ENCODE results near the gene SLC29A3.
A peak's percentile ranks its signal among the peaks of the same experiment; 100 is the strongest.
"Not testable (repeated sequence)": the region's sequence is repeated elsewhere in the genome, so short reads cannot be mapped to it uniquely, and the experiment has no call there.

SLC29A3 gene

GRCh38 chr10:71348850-71349249, 29.8 kb downstream of the SLC29A3 start:
- DNase-seq: no peak

GRCh38 chr10:71349406-71349805, 30.3 kb downstream of the SLC29A3 start:
- DNase-seq: no peak

DNA sequence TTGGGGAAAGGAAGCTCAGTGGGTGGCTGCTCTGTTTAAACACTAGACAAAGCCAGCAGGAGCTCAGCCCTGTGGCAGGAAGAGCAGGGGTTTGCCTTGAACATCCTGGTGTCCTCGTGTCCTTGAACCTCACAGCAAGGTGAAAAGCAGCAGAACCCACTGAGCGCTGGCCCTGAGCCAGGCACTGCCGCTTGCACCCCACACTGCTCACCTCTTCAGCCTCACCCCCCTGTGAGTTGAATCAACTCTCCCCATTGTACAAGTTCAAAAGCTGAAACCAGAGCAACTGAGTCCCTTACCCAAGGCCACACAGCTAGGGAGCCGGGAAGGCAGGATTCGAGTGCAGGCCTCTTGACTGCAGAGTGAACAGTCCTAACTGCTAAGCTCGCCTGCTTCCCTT, 32.0 kb downstream of the SLC29A3 start:
- no peak for DNase-seq

DNA sequence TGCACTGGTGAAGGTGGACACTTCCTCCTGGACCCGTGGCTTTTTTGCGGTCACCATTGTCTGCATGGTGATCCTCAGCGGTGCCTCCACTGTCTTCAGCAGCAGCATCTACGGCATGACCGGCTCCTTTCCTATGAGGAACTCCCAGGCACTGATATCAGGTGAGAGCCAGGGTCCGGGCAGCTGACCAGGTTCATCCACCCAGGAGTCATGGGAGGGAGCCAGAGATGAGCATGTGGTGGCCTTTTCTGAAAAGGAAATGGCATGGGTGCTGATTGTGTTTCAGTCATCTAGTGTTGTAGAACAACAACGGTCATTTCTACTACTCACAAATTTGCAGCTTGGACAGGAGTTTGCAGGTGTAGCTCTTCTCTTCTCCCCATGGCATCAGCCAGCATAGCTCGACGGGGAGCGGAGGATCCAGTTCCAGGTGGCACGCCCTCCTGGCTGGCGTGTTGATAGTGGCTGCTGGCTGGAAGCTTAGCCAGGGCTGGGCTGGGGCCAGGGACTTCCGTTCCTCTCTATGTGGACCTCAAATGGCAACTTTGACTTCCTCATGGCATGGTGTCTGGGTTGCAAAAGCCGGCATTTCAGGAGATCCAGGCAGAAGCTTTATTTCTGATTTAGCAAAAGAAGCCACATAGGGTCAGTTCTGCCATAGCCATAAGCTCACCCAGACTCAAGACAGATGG, 32.7 kb downstream of the SLC29A3 start:
- no peak for DNase-seq

GRCh38 chr10:71353639-71354038, 34.6 kb downstream of the SLC29A3 start:
- DNase-seq: no peak

GRCh38 chr10:71354776-71355175, 35.7 kb downstream of the SLC29A3 start:
- DNase-seq: no peak

DNA sequence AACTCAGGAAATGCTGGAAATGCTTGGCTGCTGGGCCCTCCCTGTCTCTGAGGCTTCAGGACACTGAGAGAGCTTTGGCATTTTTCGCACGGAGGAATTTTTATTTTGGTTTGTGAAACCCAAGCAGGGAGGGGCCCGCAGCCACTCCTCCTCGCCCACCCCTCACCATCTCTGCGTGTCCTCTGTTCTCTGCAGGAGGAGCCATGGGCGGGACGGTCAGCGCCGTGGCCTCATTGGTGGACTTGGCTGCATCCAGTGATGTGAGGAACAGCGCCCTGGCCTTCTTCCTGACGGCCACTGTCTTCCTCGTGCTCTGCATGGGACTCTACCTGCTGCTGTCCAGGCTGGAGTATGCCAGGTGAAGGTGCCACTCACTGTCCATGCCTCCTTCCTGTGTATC, 36.8 kb downstream of the SLC29A3 start:
- DNase-seq: no peak

GRCh38 chr10:71357792-71358265, 38.8 kb downstream of the SLC29A3 start:
- no peak for DNase-seq

DNA sequence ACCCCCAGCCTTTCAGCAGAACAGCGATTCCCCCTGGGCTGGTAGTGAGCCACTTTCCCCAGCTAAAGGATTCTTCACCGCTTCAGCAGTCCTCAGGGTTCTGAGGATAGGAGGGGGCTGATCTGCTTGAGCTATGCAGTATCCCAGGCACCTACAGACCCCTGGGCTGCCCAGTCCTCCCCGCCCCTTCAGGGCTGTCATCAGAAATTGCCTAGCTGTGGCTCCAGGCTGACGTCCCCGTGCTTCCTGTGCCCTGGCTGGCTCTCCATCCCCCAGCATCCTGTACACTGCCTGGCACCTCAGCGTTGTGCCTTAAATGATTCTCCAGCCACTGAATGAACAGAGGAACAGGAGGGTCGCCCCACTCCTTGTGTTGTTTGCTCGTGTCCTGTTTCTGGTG, 39.2 kb downstream of the SLC29A3 start:
- DNase-seq: no peak

- DNase-seq: not testable (repeated sequence)
Observed at GRCh38 chr10:71358906-71359305, 39.8 kb downstream of the SLC29A3 start.

DNA sequence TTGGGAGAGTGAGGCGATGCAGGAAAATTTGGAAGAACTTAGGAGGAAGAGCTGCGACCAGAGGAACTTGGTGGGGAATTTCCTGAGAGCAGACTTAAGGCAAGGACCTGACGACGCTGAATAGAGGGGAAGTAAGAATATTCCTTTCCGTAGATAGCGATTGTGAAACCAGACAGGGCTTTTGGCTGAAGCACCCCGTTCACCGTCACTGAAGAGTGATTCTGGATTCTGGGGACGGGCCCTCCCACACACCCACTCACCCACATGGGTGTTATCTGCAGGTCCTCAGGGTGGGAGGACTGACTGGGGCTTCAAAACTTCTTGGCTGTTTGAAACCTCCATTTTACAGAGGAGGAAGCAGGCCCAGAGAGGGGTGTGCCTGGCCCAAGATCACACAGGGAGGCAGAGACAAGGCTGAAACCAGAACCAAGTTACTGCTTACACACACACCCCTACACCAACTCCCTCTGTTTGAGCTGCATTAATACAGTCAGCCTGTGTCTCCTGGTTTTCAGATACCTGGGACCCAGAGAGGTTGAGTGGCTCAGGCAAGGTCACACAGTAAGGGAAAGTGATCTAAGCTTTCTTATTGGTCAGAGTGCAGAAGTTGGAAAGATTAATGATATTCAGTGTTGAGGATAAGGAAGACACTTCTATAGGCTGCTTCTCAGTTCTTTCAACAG, 40.4 kb downstream of the SLC29A3 start:
- peak; percentile 18 to 73 for DNase-seq

GRCh38 chr10:71360735-71361134, 41.7 kb downstream of the SLC29A3 start:
- DNase-seq: no peak

- DNase-seq: no peak
Observed at GRCh38 chr10:71361581-71361980, 42.5 kb downstream of the SLC29A3 start.

- DNase-seq: no peak
Observed at GRCh38 chr10:71362141-71362540, 43.1 kb downstream of the SLC29A3 start.

- no peak for DNase-seq
Observed at GRCh38 chr10:71363936-71364335, 44.9 kb downstream of the SLC29A3 start.

DNA sequence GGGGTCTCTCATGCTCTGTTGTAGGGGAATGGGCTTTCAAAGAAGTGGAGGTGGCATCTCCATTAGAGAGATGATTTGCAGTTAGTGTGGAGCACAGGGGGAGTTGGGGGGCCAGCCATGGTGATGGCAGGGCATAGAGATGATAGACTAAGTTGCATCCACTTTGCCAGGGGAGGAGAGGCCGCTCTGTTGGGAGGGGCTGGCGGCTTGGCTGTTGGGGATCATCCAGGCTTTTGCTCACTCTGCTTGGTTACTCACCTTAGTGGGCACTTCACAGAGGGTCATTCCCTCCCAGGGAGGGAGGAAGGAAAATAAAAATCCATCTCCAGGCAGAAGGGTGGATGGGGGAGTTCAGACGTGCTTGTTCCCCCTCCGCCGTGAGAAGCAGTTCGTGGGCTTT, 46.3 kb downstream of the SLC29A3 start:
- DNase-seq: no peak

DNA sequence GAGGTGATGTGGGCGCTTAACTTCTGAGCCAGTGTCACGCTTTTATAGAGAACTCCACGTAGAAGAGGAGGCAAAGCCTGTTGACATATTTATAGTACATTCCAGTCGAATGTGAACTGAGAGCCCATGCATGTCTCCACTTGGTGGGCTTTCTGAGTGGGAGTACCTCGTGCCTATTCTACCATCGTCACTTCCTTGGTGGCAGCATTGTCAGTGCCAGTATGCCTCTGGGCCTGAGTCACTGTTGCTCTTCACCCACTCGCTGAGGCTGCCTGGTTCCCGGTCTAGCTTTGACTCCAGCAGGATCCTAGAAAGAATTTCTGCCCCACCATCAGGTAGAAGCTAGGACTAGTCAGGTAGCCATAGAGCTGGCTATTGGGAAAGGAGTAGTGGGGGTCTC, 47.6 kb downstream of the SLC29A3 start:
- DNase-seq: no peak

DNA sequence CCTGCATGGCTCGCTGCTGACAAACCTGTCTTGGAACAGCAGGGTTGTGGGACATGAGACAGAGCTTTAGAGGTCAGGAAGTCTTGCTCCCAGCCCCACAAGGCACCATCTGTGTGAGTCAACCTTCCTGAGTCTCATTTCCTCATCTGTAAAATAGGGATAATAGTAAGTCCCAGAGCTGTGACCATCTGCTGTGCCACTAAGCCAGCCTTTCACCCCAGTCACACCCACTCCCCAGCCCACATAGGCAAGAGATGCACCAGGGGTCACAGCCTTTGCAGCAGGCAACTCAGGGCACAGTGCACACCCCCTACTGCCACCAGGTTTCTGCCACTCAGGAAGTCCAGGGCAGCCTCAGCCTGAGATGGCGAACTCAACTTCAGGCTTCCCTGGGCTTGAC, 48.2 kb downstream of the SLC29A3 start:
- DNase-seq: peak in 1 of 2 donors; percentile 20

DNA sequence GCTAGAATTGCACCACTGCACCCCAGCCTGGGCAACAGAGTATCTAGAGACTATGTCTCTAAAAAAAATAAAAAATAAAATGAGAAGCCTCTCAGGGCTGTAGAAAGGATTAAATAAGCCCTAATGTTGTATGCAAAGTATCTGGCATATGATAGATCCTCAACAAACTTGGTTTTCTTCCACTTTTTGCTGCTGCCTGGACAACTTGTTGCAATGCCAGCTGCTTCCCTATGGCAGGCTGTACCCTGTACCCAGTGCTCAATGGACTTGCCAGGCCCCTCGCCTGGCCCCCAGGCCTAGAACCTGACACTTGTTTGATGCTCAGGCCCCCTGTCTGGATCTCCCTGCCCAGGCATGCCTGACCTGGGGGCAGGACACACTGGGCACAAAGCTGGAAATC, 49.1 kb downstream of the SLC29A3 start:
- no peak for DNase-seq

GRCh38 chr10:71368643-71369042, 49.6 kb downstream of the SLC29A3 start:
- no peak for DNase-seq

- no peak for DNase-seq
Observed at GRCh38 chr10:71369602-71370001, 50.5 kb downstream of the SLC29A3 start.

DNA sequence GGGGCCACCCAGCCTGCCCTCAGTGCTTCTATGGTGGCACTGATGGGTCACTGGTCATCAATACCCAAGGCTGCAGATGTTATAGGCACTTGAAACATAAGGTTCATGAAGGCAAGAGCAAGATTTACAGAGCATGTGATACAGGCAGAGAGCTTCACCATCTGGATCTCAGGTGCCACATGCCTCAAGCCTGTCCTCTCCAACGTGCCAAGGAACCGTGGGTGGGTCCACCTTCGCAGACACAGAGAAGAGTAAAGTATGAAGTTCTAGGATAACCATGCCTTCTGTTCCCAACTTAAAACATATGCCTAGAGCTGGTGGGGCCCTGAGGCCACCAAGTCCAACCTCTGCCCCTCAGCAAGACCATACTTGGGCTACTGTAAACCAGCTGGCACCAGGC, 51.0 kb downstream of the SLC29A3 start:
- no peak for DNase-seq

GRCh38 chr10:71371750-71372166, 52.7 kb downstream of the SLC29A3 start:
- peak; percentile 17 to 46 for DNase-seq

DNA sequence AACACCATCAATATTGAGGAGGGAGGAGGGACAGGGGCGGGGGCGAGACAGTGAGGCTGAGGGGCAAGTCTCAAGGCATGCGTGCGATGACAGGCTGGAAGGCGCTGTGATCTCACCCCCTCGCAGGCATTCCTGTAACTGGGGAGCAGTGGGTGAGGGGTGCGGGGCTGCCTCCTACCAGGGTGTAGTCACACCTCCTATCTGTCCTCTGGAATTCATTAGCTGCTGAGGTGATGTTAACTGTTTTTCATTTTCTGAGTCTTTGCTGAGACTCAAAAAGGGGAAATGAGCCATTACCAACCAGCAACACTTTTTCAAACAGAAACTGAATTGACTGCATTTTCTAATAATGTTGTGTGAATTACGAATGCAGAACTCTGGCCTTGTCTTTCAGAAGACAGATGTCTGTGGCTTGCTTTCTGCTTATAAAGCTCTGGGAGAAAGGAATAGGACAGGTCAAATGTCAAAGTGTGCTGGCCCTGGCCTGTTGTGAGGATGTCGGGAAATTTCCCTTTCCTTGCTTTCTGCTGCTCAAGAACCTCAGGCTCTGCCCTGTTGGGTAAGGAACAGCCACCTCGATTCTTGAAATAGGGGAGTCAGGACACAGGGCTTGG, 53.9 kb downstream of the SLC29A3 start:
- peak in 1 of 2 donors; percentile 27 for DNase-seq

Measured in bone marrow (tissue), 2 donors.